H9 (cell line): ENCODE measurements around the gene RELB. TPM values are rescaled to one million over a fixed set of nuclear protein-coding genes. Genes with fewer than 3 reads are reported as not detected.

Experiments
- DNase-seq: peaks from one replicate; pipeline ENCODE4 v3.0.0-alpha.2; 2017
- H2AFZ ChIP-seq: one replicate; pipeline ENCODE4 v1.6.1; 2013; ENCODE audit warnings: mild to moderate bottlenecking, low read length, control low read depth, moderate library complexity
- H2AK5ac ChIP-seq: 2 replicates; pipeline ENCODE4 v1.6.1; 2013; ENCODE audit warnings: low read length, control low read depth, mixed read lengths; ENCODE audit not compliant: insufficient read length
- H2BK120ac ChIP-seq: one replicate; pipeline ENCODE4 v1.6.1; 2013; ENCODE audit warnings: low read depth, mild to moderate bottlenecking, low read length, control low read depth, inconsistent platforms; ENCODE audit not compliant: poor library complexity, severe bottlenecking
- H2BK12ac ChIP-seq: 2 replicates; pipeline ENCODE4 v1.6.1; 2013; ENCODE audit warnings: low read length, control low read depth, mixed read lengths, low read depth; ENCODE audit not compliant: insufficient read length
- H2BK15ac ChIP-seq: 2 replicates; pipeline ENCODE4 v1.6.1; 2013; ENCODE audit warnings: low read depth, low read length, control low read depth
- H2BK20ac ChIP-seq: one replicate; pipeline ENCODE4 v1.6.1; 2013; ENCODE audit warnings: low read depth, mild to moderate bottlenecking, low read length, control low read depth, inconsistent platforms; ENCODE audit not compliant: poor library complexity, severe bottlenecking
- H2BK5ac ChIP-seq: 2 replicates; pipeline ENCODE4 v1.6.1; 2013; ENCODE audit warnings: low read length, control low read depth, mixed read lengths; ENCODE audit not compliant: insufficient read length
- H3K14ac ChIP-seq: 2 replicates; pipeline ENCODE4 v1.6.1; 2013; ENCODE audit warnings: low read length, control low read depth; ENCODE audit not compliant: insufficient read depth
- H3K18ac ChIP-seq: 2 replicates; pipeline ENCODE4 v1.6.1; 2013; ENCODE audit warnings: low read depth, mild to moderate bottlenecking, mixed read lengths, low read length, control low read depth; ENCODE audit not compliant: insufficient read length
- H3K23ac ChIP-seq: 2 replicates; pipeline ENCODE4 v1.6.1; 2013; ENCODE audit warnings: low read length, control low read depth, mixed read lengths, low read depth; ENCODE audit not compliant: insufficient read length
- H3K23me2 ChIP-seq: 2 replicates; pipeline ENCODE4 v1.6.1; 2013; ENCODE audit warnings: low read depth, mild to moderate bottlenecking, mixed read lengths, low read length, control low read depth; ENCODE audit not compliant: insufficient read length, poor library complexity, severe bottlenecking
- H3K27ac ChIP-seq: 2 replicates; pipeline ENCODE4 v1.5.1; 2013; ENCODE audit warnings: low read length, control low read depth, mixed read lengths, low read depth; ENCODE audit not compliant: insufficient read length
- H3K27me3 ChIP-seq: 2 replicates; pipeline ENCODE4 v1.6.1; 2013; ENCODE audit warnings: low read length, control low read depth, inconsistent platforms; ENCODE audit not compliant: insufficient read depth
- H3K4ac ChIP-seq: 2 replicates; pipeline ENCODE4 v1.6.1; 2013; ENCODE audit warnings: low read depth, mild to moderate bottlenecking, control low read depth, inconsistent platforms, low read length, moderate library complexity
- H3K4me1 ChIP-seq: 2 replicates; pipeline ENCODE4 v1.6.1; 2013; ENCODE audit warnings: low read length, control low read depth, inconsistent platforms; ENCODE audit not compliant: insufficient read depth
- H3K4me2 ChIP-seq: 2 replicates; pipeline ENCODE4 v1.6.1; 2013; ENCODE audit warnings: low read length, control low read depth, mixed read lengths; ENCODE audit not compliant: insufficient read length, insufficient read depth
- H3K56ac ChIP-seq: 2 replicates; pipeline ENCODE4 v1.6.1; 2013; ENCODE audit warnings: low read depth, mild to moderate bottlenecking, mixed read lengths, low read length, control low read depth; ENCODE audit not compliant: insufficient read length
- H3K79me1 ChIP-seq: 2 replicates; pipeline ENCODE4 v1.6.1; 2013; ENCODE audit warnings: low read depth, mild to moderate bottlenecking, moderate library complexity, low read length, control low read depth, inconsistent platforms; ENCODE audit not compliant: insufficient read depth, poor library complexity, severe bottlenecking
- H3K79me2 ChIP-seq: 2 replicates; pipeline ENCODE4 v1.6.1; 2013; ENCODE audit warnings: low read length, control low read depth, inconsistent platforms; ENCODE audit not compliant: insufficient read depth
- H3K9ac ChIP-seq: 2 replicates; pipeline ENCODE4 v1.6.1; 2013; ENCODE audit warnings: low read length, control low read depth, mixed read lengths; ENCODE audit not compliant: insufficient read length; ENCODE audit errors: extremely low read depth
- H3K9me3 ChIP-seq: one replicate; pipeline ENCODE4 v1.6.1; 2013; ENCODE audit warnings: low read depth, low read length, inconsistent platforms; ENCODE audit not compliant: control insufficient read depth
- H3T11ph ChIP-seq: one replicate; pipeline ENCODE4 v1.6.1; 2013; ENCODE audit warnings: mild to moderate bottlenecking, low read length, control low read depth, inconsistent platforms
- H4K20me1 ChIP-seq: one replicate; pipeline ENCODE4 v1.6.1; 2013; ENCODE audit not compliant: control insufficient read depth, insufficient read length, insufficient read depth
- H4K5ac ChIP-seq: 2 replicates; pipeline ENCODE4 v1.6.1; 2013; ENCODE audit warnings: low read depth, mild to moderate bottlenecking, mixed read lengths, low read length, control low read depth; ENCODE audit not compliant: insufficient read length
- H4K8ac ChIP-seq: replicated peaks from 2 replicates; pipeline ENCODE4 v1.6.1; 2013; ENCODE audit warnings: low read length, control low read depth, mixed read lengths, low read depth; ENCODE audit not compliant: insufficient read length
- H4K91ac ChIP-seq: 2 replicates; pipeline ENCODE4 v1.6.1; 2013; ENCODE audit warnings: low read depth, mild to moderate bottlenecking, moderate library complexity, mixed read lengths, low read length, control low read depth; ENCODE audit not compliant: insufficient read length
- H3K27ac Mint-ChIP-seq, 3 experiments: 2 replicates in 2 of 3; 3 replicates in 1 of 3; pipeline ENCODE4 v1.8.0; 2020 to 2021; ENCODE audit warnings: mixed read lengths in 3 of 3, mild to moderate bottlenecking in 1 of 3, moderate library complexity in 1 of 3
- H3K27me3 Mint-ChIP-seq: 2 replicates; pipeline ENCODE4 v1.8.0; 2021; ENCODE audit warnings: low read depth, mild to moderate bottlenecking, moderate library complexity, mixed read lengths
- H3K36me3 Mint-ChIP-seq, 3 experiments: 2 replicates in 2 of 3; 3 replicates in 1 of 3; pipeline ENCODE4 v1.8.0; 2020 to 2021; ENCODE audit warnings: low read depth in 3 of 3, mixed read lengths in 3 of 3; ENCODE audit not compliant: insufficient read depth in 1 of 3
- H3K4me1 Mint-ChIP-seq, 2 experiments: 2 replicates each; pipeline ENCODE4 v1.8.0; 2020; ENCODE audit warnings: mixed read lengths in 2 of 2
- H3K4me3 Mint-ChIP-seq, 2 experiments: 2 replicates in 1 of 2; 3 replicates in 1 of 2; pipeline ENCODE4 v1.8.0; 2020 to 2021; ENCODE audit warnings: mild to moderate bottlenecking in 2 of 2, mixed read lengths in 2 of 2, moderate library complexity in 1 of 2
- H3K9me3 Mint-ChIP-seq, 2 experiments: 2 replicates in 1 of 2; 3 replicates in 1 of 2; pipeline ENCODE4 v1.8.0; 2020; ENCODE audit warnings: mild to moderate bottlenecking in 2 of 2, mixed read lengths in 2 of 2, moderate library complexity in 1 of 2
- WGBS: extraction: QIAGEN DNeasy Blood & Tissue Kit; methylation state at CpG from one replicate; pipeline ENCODE4 v1.1.7; 2013; ENCODE audit warnings: missing lambda C conversion rate, low lambda C conversion rate, mixed read lengths; ENCODE audit not compliant: insufficient read length; ENCODE audit errors: extremely low coverage; 5-methylcytosine and 5-hydroxymethylcytosine counted together
- total RNA-seq: library from RNA; stranded (reverse); gene quantifications from 2 replicates; pipeline ENCODE4 v1.2.1, GENCODE V29; 2021
- TF ChIP-seq, protein P1 (sequence below): fragments of 200-600 bp; sonication (generic); conservative IDR thresholded peaks from 3 replicates; pipeline ENCODE4 v1.8.0; 2021; ENCODE audit warnings: antibody characterized with exemption, mild to moderate bottlenecking

The RELB gene
- total RNA-seq, 1 experiment from 2014 or later: 13.7 TPM

DNA sequence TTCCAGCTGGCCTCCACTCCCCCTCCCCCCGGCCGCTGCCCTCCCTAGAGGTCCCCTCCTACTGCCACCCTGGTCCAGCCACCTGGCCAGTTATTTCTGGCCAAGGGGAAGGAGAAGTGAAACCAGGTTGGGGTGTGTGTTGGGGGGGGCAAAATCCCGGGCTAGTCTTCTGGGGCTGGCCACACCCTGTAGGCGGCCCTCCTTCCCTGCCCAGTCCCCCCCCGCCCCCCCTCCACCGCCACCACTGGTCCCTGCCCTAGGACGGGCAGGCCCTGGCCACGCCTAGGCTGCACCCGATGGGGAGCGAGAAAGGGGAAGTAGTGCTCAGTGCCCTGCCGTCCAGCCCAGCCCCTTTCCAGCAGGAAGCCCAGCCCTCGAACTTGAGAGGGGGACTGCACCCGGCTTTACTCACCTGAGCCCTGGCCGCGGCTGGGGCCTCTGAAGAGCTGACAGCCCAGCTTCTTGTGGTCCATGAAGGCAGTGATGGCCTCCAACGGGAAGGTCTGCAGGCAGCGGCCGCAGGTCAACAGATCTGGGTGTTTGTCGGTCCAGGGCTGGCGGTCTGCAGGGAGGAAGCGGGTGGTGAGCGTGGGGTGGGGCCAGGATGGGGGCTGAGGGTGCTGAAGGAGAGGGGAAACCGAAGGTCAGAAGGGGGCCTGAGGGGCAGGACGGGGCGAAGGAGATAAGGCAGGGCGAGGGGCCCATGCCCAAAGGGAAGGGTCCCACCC, 74.2 kb downstream of the RELB start:
- Histone ChIP-seq H2BK120ac (no peak overlapping the region), H3K4me1 (peaks cover 10% of the 10 kb centered on the region; the same call in 1 of the 2 replicates), H3K9ac (peak overlapping the region; percentile 53), H3K18ac (no peak overlapping the region), H2AFZ (no peak overlapping the region), H3K14ac (no peak overlapping the region), H3K9me3 (no peaks in the 10 kb centered on the region), H4K5ac (no peak overlapping the region), H2BK15ac (no peak overlapping the region), H3K79me1 (no peaks in the 10 kb centered on the region), H3T11ph (no peak overlapping the region), H3K4ac (no peak overlapping the region), H3K23ac (no peak overlapping the region), H3K56ac (no peak overlapping the region), H3K79me2 (peaks cover 2% of the 10 kb centered on the region; the same call in 1 of the 2 replicates), H2BK12ac (no peak overlapping the region), H4K20me1 (no peaks in the 10 kb centered on the region), H4K8ac (no peak overlapping the region), H3K23me2 (peaks cover 20% of the 10 kb centered on the region), H3K27ac (no peak overlapping the region), H3K4me2 (peak overlapping the region; percentile 79), H2BK5ac (no peak overlapping the region), H2BK20ac (no peak overlapping the region), H3K27me3 (no peaks in the 10 kb centered on the region), H4K91ac (no peak overlapping the region), H2AK5ac (no peak overlapping the region)
- WGBS: no CpG with 5 or more reads among the region's 26 CpGs
- H3K9me3 Mint-ChIP-seq: no peaks in the 10 kb centered on the region; a peak in 1 of 5 replicates
- H3K27ac Mint-ChIP-seq: peak overlapping the region; percentile 28 to 87 (median 40); a peak in 4 of 7 replicates
- H3K4me1 Mint-ChIP-seq: peaks cover 27 to 34% of the 10 kb centered on the region in 2 experiments
- H3K4me3 Mint-ChIP-seq: peak overlapping the region; percentile 82 to 92
- TF ChIP-seq, protein P1, sequence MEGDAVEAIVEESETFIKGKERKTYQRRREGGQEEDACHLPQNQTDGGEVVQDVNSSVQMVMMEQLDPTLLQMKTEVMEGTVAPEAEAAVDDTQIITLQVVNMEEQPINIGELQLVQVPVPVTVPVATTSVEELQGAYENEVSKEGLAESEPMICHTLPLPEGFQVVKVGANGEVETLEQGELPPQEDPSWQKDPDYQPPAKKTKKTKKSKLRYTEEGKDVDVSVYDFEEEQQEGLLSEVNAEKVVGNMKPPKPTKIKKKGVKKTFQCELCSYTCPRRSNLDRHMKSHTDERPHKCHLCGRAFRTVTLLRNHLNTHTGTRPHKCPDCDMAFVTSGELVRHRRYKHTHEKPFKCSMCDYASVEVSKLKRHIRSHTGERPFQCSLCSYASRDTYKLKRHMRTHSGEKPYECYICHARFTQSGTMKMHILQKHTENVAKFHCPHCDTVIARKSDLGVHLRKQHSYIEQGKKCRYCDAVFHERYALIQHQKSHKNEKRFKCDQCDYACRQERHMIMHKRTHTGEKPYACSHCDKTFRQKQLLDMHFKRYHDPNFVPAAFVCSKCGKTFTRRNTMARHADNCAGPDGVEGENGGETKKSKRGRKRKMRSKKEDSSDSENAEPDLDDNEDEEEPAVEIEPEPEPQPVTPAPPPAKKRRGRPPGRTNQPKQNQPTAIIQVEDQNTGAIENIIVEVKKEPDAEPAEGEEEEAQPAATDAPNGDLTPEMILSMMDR: no peak
- no peaks in the 10 kb centered on the region for H3K27me3 Mint-ChIP-seq
- DNase-seq: peak; percentile 90
- H3K36me3 Mint-ChIP-seq: peaks cover 7 to 28% (median 26%) of the 10 kb centered on the region in 3 experiments; a peak in 6 of 7 replicates
